Measurements from ENCODE around the gene ZNF385B.

ZNF385B gene

GRCh38 chr2:179856205-179856604 lies 5.2 kb downstream of the ZNF385B start:
- TF ChIP-seq, protein P1, sequence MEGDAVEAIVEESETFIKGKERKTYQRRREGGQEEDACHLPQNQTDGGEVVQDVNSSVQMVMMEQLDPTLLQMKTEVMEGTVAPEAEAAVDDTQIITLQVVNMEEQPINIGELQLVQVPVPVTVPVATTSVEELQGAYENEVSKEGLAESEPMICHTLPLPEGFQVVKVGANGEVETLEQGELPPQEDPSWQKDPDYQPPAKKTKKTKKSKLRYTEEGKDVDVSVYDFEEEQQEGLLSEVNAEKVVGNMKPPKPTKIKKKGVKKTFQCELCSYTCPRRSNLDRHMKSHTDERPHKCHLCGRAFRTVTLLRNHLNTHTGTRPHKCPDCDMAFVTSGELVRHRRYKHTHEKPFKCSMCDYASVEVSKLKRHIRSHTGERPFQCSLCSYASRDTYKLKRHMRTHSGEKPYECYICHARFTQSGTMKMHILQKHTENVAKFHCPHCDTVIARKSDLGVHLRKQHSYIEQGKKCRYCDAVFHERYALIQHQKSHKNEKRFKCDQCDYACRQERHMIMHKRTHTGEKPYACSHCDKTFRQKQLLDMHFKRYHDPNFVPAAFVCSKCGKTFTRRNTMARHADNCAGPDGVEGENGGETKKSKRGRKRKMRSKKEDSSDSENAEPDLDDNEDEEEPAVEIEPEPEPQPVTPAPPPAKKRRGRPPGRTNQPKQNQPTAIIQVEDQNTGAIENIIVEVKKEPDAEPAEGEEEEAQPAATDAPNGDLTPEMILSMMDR (IDR thresholded peaks at IDR 0.05; ENCODE audit: borderline replicate concordance, insufficient read depth, low read depth, low read length): no peak
- H3K4me3 ChIP-seq (ENCODE audit: low read depth, low read length): no peak overlapping the region

DNA sequence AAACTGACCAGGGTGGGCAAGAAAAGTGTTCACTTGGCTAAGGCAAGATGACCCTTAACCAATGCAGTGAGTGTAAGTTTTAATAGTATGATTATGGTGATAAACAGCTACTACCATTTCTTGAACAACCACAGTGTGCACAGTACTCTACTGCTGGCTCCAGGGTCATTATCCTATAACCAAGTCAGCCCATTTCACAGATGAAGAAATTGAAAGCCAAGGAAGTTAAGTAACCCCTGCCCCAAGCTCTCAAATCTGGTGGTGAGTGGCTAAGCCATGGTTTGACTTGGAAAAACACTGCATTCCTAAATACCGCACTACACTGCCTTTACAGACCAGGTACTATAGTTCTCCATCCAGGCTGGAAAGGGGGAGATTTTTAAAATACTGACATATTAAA lies 5.7 kb downstream of the ZNF385B start:
- H3K4me3 ChIP-seq (ENCODE audit: low read depth, low read length): no peak overlapping the region
- TF ChIP-seq, protein P1 (IDR thresholded peaks at IDR 0.05; ENCODE audit: borderline replicate concordance, insufficient read depth, low read depth, low read length): no peak

DNA sequence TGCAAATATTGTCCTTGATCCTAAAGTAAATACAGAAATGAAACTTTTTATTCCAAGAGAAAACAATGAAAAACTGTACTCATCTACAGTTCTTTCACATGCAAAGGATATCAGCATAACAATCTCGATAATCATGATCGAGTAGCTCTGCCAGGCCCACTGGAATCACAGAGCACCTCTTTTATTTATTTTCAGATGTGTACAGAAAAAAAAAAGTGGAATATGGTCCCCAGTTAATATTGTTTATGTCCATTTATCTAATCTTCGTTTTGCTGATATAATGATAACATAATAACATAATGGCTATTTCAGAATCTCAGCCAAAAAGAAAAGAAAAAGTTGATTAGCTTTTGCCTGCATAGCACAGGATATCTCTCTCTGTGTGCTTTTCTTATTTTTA lies 6.5 kb downstream of the ZNF385B start:
- no peak overlapping the region for H3K4me3 ChIP-seq (ENCODE audit: low read depth, low read length)
- TF ChIP-seq, protein P1 (IDR thresholded peaks at IDR 0.05; ENCODE audit: borderline replicate concordance, insufficient read depth, low read depth, low read length): no peak

- TF ChIP-seq, protein P1 (IDR thresholded peaks at IDR 0.05; ENCODE audit: borderline replicate concordance, insufficient read depth, low read depth, low read length): no peak
Observed at GRCh38 chr2:179853108-179853507, 8.3 kb downstream of the ZNF385B start.

DNA sequence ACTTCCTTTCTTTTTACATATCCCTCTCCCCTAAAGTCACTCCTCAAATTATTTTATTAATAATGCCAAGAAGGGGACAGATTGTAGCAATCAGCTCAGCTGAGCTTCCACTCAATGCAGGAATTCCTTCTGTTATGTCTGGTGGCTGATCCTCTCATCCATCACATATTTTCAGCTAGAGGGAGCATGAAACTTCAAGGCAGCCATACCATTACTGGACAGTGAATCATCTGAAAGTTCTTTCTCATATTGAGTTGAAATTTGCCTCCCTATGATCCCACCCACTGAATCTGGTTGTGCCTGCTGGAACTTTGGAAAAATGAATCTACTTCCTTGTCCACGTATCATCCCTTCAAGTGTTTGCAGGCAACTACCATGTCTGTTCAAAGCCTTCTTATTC lies 11.2 kb downstream of the ZNF385B start:
- TF ChIP-seq, protein P1 (IDR thresholded peaks at IDR 0.05; ENCODE audit: borderline replicate concordance, insufficient read depth, low read depth, low read length): no peak

More at GRCh38 chr2:179853108-179853507, 8.3 kb downstream of the ZNF385B start:
- no peak overlapping the region for H3K4me3 ChIP-seq (ENCODE audit: low read depth, low read length)

DNA sequence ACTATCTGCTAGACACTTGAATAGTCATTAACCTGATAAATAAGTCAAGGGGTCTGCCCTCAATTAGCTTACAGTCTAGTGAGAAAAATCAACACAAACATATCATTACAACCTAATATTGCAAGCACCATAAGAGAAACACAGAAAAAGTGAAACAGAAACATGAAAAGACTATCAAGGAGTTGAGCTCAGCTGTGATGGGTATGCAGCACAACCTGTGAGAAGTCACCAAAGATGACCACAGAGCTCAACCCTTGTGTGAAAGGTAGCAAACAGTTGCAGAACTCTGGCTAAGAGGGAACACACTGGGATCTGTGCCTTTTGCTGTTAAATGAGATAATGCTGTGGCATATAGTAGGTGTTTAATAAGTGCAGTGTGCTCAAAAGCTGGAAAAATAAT lies 11.7 kb downstream of the ZNF385B start:
- H3K4me3 ChIP-seq (ENCODE audit: low read depth, low read length): no peak overlapping the region
- TF ChIP-seq, protein P1 (IDR thresholded peaks at IDR 0.05; ENCODE audit: borderline replicate concordance, insufficient read depth, low read depth, low read length): no peak

More for the DNA sequence above, 11.2 kb downstream of the ZNF385B start:
- H3K4me3 ChIP-seq (ENCODE audit: low read depth, low read length): no peak overlapping the region

- H3K4me3 ChIP-seq (ENCODE audit: low read depth, low read length): no peak overlapping the region
- TF ChIP-seq, protein P1 (IDR thresholded peaks at IDR 0.05; ENCODE audit: borderline replicate concordance, insufficient read depth, low read depth, low read length): no peak
Observed at GRCh38 chr2:179843541-179843940, 17.9 kb downstream of the ZNF385B start.
